ENCODE results near the gene ZNF100.
"Not testable (repeated sequence)": the region's sequence is repeated elsewhere in the genome, so short reads cannot be mapped to it uniquely, and the experiment has no call there.

The ZNF100 gene

GRCh38 chr19:21694171-21694906 is 73.0 kb downstream of the ZNF100 start:
- DNase-seq (ENCODE audit: low read depth in 1 of 2, low spot score in 1 of 2), result no peak
- in situ Hi-C loops (cut with HindIII; ENCODE audit: low pct_unique_long_range_greater_than_20kb, low sequenced_read_pairs), result no loop called here
- TF ChIP-seq JUND (IDR thresholded peaks at IDR 0.05; ENCODE audit: low read depth), result no peak

DNA sequence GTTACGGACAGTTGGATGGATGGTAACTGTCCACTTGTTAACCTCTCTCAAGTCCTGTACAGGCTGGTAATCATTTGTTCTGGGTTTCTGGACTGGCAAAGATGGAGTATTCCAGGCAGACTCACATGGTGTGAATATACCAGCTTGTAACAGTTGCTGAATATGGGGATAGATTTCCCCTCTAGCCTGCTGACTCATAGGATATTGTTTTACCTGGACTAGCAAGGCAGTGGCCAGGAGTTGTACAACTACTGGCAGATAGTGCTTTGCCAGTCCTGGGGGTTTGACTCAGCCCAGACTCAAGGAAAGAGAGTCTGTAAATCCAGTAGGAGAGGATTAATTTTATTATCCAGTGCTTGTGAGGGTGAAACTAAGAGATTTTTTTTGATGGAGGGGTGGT is 74.0 kb downstream of the ZNF100 start:
- in situ Hi-C loops (cut with HindIII; ENCODE audit: low pct_unique_long_range_greater_than_20kb, low sequenced_read_pairs), result no loop called here
- DNase-seq (ENCODE audit: low read depth in 1 of 2, low spot score in 1 of 2), result no peak
- no peak for TF ChIP-seq JUND (IDR thresholded peaks at IDR 0.05; ENCODE audit: low read depth)

DNA sequence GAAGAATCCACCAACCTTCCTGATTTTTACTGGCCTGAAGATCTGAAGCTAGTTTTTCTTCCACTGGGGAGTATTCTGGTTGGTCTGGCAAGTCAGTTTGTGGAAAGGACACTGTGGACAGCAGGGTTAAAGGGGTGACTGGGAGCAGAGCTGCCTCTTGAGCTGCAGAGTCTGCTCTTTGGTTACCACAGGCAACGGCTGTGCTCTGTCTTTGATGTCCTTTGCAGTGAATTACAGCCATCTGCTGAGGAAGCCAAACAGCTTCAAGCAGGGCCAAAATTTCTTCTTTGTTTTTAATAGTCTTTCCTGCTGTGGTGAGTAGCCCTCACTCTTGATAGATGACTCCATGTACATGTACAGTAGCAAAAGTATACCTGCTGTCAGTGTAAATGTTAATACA is 75.7 kb downstream of the ZNF100 start:
- in situ Hi-C loops (cut with HindIII; ENCODE audit: low pct_unique_long_range_greater_than_20kb, low sequenced_read_pairs), result no loop called here
- no peak for TF ChIP-seq JUND (IDR thresholded peaks at IDR 0.05; ENCODE audit: low read depth)
- DNase-seq (ENCODE audit: low read depth in 1 of 2, low spot score in 1 of 2), result no peak

GRCh38 chr19:21688464-21688863 is 78.9 kb downstream of the ZNF100 start:
- no peak for TF ChIP-seq JUND (IDR thresholded peaks at IDR 0.05; ENCODE audit: low read depth)
- in situ Hi-C loops (cut with HindIII; ENCODE audit: low pct_unique_long_range_greater_than_20kb, low sequenced_read_pairs), result no loop called here
- DNase-seq (ENCODE audit: low read depth in 1 of 2, low spot score in 1 of 2), result no peak

DNA sequence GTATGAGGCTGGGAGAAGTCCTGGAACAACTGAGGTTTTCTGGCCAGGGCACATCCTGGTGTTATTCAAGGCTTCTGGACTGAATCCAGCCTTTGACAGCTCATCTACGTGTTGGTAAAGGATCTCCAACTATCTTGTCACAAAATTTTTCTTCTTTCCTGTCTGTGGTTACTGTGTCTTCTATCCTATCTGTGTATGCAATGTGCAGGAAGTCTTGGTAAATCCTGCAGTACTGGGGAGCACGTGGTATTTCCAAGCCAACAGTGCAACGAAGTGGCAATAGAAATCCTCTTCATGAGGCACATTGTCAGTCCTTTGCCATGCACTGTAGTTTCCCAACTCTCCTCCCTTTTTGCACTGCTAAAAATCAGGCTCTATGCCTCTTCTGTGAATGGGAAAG is 86.7 kb downstream of the ZNF100 start:
- TF ChIP-seq JUND (IDR thresholded peaks at IDR 0.05; ENCODE audit: low read depth), result no peak
- DNase-seq (ENCODE audit: low read depth in 1 of 2, low spot score in 1 of 2), result no peak
- in situ Hi-C loops (cut with HindIII; ENCODE audit: low pct_unique_long_range_greater_than_20kb, low sequenced_read_pairs), result no loop called here

GRCh38 chr19:21680026-21680425 is 87.4 kb downstream of the ZNF100 start:
- in situ Hi-C loops (cut with HindIII; ENCODE audit: low pct_unique_long_range_greater_than_20kb, low sequenced_read_pairs), result no loop called here
- DNase-seq (ENCODE audit: low read depth in 1 of 2, low spot score in 1 of 2), result no peak
- TF ChIP-seq JUND (IDR thresholded peaks at IDR 0.05; ENCODE audit: low read depth), result no peak

DNA sequence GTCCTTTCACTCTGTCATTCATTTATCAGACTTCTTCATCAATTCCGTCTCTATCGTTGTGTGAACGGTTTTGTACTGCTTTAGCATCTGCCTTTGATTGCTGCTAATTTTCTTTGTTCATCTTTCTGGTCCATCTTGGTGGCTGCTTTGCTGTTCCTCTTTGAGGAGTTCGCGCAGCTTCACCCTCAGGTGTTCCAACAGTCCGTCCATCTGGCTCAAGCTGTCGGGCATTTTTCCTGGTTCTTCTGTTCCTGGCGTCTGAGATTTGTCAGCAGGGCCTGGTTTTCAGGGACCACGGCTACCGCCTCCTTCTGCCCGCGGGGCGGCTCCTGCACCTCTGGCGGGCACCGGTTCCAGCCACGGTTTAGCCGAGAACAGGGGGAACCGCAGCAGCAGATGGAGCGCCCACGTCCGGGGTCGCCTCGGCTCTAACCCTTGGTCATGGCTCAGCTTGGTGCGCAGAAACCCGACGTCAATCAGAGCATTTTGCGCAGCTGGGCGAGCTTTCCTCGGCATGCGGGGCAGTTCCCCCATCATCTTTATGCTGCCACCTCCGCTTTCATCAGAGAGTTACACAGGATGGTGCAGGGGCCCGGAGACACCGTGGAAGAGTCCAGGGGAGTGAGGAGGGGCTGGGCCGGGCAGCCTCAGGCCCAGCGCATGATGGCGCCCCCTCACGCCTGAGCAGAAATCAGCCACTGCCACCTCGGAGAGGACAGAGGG is 89.5 kb downstream of the ZNF100 start:
- in situ Hi-C loops (cut with HindIII; ENCODE audit: low pct_unique_long_range_greater_than_20kb, low sequenced_read_pairs), result no loop called here
- no peak for DNase-seq (ENCODE audit: low read depth in 1 of 2, low spot score in 1 of 2)
- TF ChIP-seq JUND (IDR thresholded peaks at IDR 0.05; ENCODE audit: low read depth), result no peak

- in situ Hi-C loops (cut with HindIII; ENCODE audit: low pct_unique_long_range_greater_than_20kb, low sequenced_read_pairs), result no loop called here
- TF ChIP-seq JUND (IDR thresholded peaks at IDR 0.05; ENCODE audit: low read depth), result no peak
- no peak for DNase-seq (ENCODE audit: low read depth in 1 of 2, low spot score in 1 of 2)
Observed at GRCh38 chr19:21674454-21674853, 92.9 kb downstream of the ZNF100 start.

DNA sequence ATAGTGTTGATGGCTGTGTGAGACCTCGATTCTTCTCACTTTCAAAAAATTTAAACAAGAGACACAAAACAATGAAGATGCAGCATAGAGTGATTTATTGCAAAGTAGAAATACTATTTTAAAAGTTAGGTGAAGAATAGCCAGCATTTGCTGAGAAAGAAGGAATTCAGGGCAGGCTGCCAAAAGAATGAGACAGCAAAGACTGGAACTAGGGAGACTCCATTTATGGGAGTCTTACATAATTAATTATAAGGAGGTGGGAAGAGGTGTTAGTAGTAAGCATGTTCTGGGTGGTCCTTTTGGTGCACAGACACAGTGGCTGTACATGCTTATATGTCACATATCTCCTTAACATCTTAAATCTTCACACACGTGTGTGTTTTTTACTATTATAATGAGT is 93.9 kb downstream of the ZNF100 start:
- in situ Hi-C loops (cut with HindIII; ENCODE audit: low pct_unique_long_range_greater_than_20kb, low sequenced_read_pairs); DNase-seq (ENCODE audit: low read depth in 1 of 2, low spot score in 1 of 2): not testable (repeated sequence)

Data from T47D (cell line).